Tongue (tissue), 2 donors: ENCODE measurements around the gene POLG. TPM values are rescaled to one million over a fixed set of nuclear protein-coding genes. Genes with fewer than 3 reads are reported as not detected.
A peak's percentile ranks its signal among the peaks of the same experiment; 100 is the strongest.

Experiments
- DNase-seq: peaks from one replicate; pipeline ENCODE4 v3.0.0-alpha.2; 2015
- total RNA-seq: library from RNA; depleted of rRNA; stranded (reverse); fragments of >200 nt; gene quantifications from one replicate; pipeline ENCODE4 v1.2.3, GENCODE V29; 2014

Gene POLG
- 44.7 TPM for total RNA-seq

GRCh38 chr15:89334510-89335297 lies at the start of gene POLG:
POLG (minus strand) TSS chr15:89334824; CDS start chr15:89333754, 1,070 bp downstream.
- peak; percentile 99 for DNase-seq

- DNase-seq: no peak
Measured at GRCh38 chr15:89384176-89384604, 49.6 kb upstream of the POLG start.

- DNase-seq: peak; percentile 94
Measured at GRCh38 chr15:89383365-89384175, 48.9 kb upstream of the POLG start.

GRCh38 chr15:89381888-89382686 lies 47.5 kb upstream of the POLG start:
- no peak for DNase-seq

- DNase-seq: no peak
Measured at GRCh38 chr15:89381331-89381730, 46.7 kb upstream of the POLG start.

- DNase-seq: no peak
Measured at GRCh38 chr15:89379818-89380217, 45.2 kb upstream of the POLG start.

GRCh38 chr15:89379251-89379695 lies 44.6 kb upstream of the POLG start:
- no peak for DNase-seq

GRCh38 chr15:89378296-89379151 lies 43.9 kb upstream of the POLG start:
- peak; percentile 62 for DNase-seq

- DNase-seq: peak; percentile 34
Measured at GRCh38 chr15:89377842-89378295, 43.2 kb upstream of the POLG start.

GRCh38 chr15:89377024-89377841 lies 42.6 kb upstream of the POLG start:
- no peak for DNase-seq

- no peak for DNase-seq
Measured at GRCh38 chr15:89376388-89376787, 41.8 kb upstream of the POLG start.

- DNase-seq: no peak
Measured at GRCh38 chr15:89375093-89376005, 40.7 kb upstream of the POLG start.

- DNase-seq: no peak
Measured at GRCh38 chr15:89374086-89374981, 39.7 kb upstream of the POLG start.

GRCh38 chr15:89372069-89372935 lies 37.7 kb upstream of the POLG start:
- no peak for DNase-seq

- no peak for DNase-seq
Measured at GRCh38 chr15:89371228-89372044, 36.8 kb upstream of the POLG start.

- DNase-seq: no peak
Measured at GRCh38 chr15:89370978-89371227, 36.3 kb upstream of the POLG start.
